Natural killer cell (primary cell): ENCODE measurements around the gene FLT1. TPM values are rescaled to one million over a fixed set of nuclear protein-coding genes. Genes with fewer than 3 reads are reported as not detected.

Source experiments
- ATAC-seq, 3 donors: fragments of 150-1000 bp in 2 of 3; fragments of 200-7000 bp in 1 of 3; cut with Tn5 transposase; 1 replicate in 1 of 3; 2 replicates in 2 of 3; pipeline ENCODE4 v1.10.0; 2021; ENCODE audit warnings: mild to moderate bottlenecking in 2 of 3, moderate library complexity in 2 of 3
- DNase-seq, 2 donors: peaks; one replicate each; pipeline versions ENCODE4 v3.0.0 to v3.0.0-alpha.2; 2013 to 2021; ENCODE audit warnings: mixed read lengths in 1 of 2
- H3K27ac ChIP-seq: one replicate; pipeline ENCODE4 v1.5.1; 2013; ENCODE audit warnings: mild to moderate bottlenecking, low read length
- H3K27me3 ChIP-seq: one replicate; pipeline ENCODE4 v1.6.1; 2013; ENCODE audit warnings: low read length; ENCODE audit not compliant: control insufficient read depth, insufficient read depth
- H3K36me3 ChIP-seq: one replicate; pipeline ENCODE4 v1.6.1; 2013; ENCODE audit warnings: low read length; ENCODE audit not compliant: control insufficient read depth, insufficient read depth
- H3K4me1 ChIP-seq: one replicate; pipeline ENCODE4 v1.6.1; 2013; ENCODE audit warnings: low read length; ENCODE audit not compliant: control insufficient read depth, insufficient read depth
- H3K4me3 ChIP-seq: one replicate; pipeline ENCODE4 v1.5.1; 2013; ENCODE audit warnings: low read length
- H3K9me3 ChIP-seq: one replicate; pipeline ENCODE4 v1.6.1; 2013; ENCODE audit warnings: low read length; ENCODE audit not compliant: control insufficient read depth, insufficient read depth
- H3K27ac Mint-ChIP-seq, 2 donors: one replicate each; pipeline ENCODE4 v1.8.0; 2022; ENCODE audit warnings: mild to moderate bottlenecking in 2 of 2, mixed read lengths in 2 of 2, moderate library complexity in 1 of 2
- H3K27me3 Mint-ChIP-seq, 2 donors: one replicate each; pipeline ENCODE4 v1.8.0; 2022; ENCODE audit warnings: low read depth in 2 of 2, mixed read lengths in 2 of 2
- H3K36me3 Mint-ChIP-seq: one replicate; pipeline ENCODE4 v1.8.0; 2022; ENCODE audit warnings: mixed read lengths
- H3K4me1 Mint-ChIP-seq, 2 donors: one replicate each; pipeline ENCODE4 v1.8.0; 2022; ENCODE audit warnings: mixed read lengths in 2 of 2
- H3K4me3 Mint-ChIP-seq: one replicate; pipeline ENCODE4 v1.8.0; 2022; ENCODE audit warnings: mild to moderate bottlenecking, moderate library complexity, mixed read lengths
- H3K9me3 Mint-ChIP-seq, 2 donors: one replicate each; pipeline ENCODE4 v1.8.0; 2022; ENCODE audit warnings: mixed read lengths in 2 of 2
- whole genome bisulfite sequencing: methylation state at CpG from one replicate; pipeline ENCODE4 v1.1.7; 2013; ENCODE audit warnings: missing lambda C conversion rate; ENCODE audit not compliant: insufficient coverage; 5-methylcytosine and 5-hydroxymethylcytosine counted together
- intact Hi-C: fragments of 100-400 bp; cut with micrococcal nuclease; formaldehyde crosslinking; loops from one replicate; pipeline ENCODE4 v1.14.2; 2022
- total RNA-seq, 4 donors: library from RNA; stranded (reverse); fragments of 120-200 nt in 1 of 4; gene quantifications; one replicate each; pipeline versions ENCODE4 v1.2.3 to v1.2.4, GENCODE V29; 2013 to 2022
- TF ChIP-seq, protein P1 (sequence below): fragments of 200-600 bp; IDR thresholded peaks from one replicate; pipeline ENCODE4 v1.8.0; 2022; ENCODE audit warnings: antibody characterized with exemption

The FLT1 gene
- total RNA-seq, 3 donors from 2014 or later (not counting 1 experiment from before 2014, with no cell fraction given) = 0.05 to 0.43 (median 0.07) TPM

DNA sequence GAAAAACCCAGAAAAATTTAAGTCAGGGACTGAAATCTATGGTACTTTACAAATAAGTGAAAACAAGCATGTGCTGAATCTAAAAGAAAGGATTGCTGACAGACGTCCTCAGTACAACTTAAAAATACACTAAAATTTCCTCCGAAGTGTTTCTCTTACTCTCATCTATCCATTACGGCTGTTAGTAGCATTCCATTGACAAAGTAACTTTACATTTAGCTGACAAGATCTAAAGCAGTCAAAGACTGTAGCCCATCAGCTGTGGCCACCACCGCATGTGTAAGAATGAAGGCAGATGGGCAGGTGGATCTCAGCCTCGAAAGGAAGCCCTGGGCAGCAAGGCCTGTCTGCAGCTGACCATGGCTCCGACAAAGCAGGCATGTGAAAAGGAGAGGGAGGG lies 59.0 kb downstream of the FLT1 start:
- no peaks in the 10 kb centered on the region for H3K4me1 ChIP-seq
- DNase-seq (no peak), ATAC-seq (no peak)
- Mint-ChIP-seq H3K4me3 (no peak overlapping the region), H3K27ac (no peak overlapping the region), H3K36me3 (no peaks in the 10 kb centered on the region), H3K27me3 (peaks cover 6 to 10% of the 10 kb centered on the region in 2 donors), H3K4me1 (no peaks in the 10 kb centered on the region), H3K9me3 (no peaks in the 10 kb centered on the region)
- no peak overlapping the region for H3K27ac ChIP-seq
- intact Hi-C loops = no loop called here
- no peaks in the 10 kb centered on the region for H3K27me3 ChIP-seq
- TF ChIP-seq, protein P1, sequence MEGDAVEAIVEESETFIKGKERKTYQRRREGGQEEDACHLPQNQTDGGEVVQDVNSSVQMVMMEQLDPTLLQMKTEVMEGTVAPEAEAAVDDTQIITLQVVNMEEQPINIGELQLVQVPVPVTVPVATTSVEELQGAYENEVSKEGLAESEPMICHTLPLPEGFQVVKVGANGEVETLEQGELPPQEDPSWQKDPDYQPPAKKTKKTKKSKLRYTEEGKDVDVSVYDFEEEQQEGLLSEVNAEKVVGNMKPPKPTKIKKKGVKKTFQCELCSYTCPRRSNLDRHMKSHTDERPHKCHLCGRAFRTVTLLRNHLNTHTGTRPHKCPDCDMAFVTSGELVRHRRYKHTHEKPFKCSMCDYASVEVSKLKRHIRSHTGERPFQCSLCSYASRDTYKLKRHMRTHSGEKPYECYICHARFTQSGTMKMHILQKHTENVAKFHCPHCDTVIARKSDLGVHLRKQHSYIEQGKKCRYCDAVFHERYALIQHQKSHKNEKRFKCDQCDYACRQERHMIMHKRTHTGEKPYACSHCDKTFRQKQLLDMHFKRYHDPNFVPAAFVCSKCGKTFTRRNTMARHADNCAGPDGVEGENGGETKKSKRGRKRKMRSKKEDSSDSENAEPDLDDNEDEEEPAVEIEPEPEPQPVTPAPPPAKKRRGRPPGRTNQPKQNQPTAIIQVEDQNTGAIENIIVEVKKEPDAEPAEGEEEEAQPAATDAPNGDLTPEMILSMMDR = no peak
- 92% methylated on average over 6 of the region's 6 CpGs for WGBS
- no peaks in the 10 kb centered on the region for H3K36me3 ChIP-seq
- no peak overlapping the region for H3K4me3 ChIP-seq
- H3K9me3 ChIP-seq = no peaks in the 10 kb centered on the region

DNA sequence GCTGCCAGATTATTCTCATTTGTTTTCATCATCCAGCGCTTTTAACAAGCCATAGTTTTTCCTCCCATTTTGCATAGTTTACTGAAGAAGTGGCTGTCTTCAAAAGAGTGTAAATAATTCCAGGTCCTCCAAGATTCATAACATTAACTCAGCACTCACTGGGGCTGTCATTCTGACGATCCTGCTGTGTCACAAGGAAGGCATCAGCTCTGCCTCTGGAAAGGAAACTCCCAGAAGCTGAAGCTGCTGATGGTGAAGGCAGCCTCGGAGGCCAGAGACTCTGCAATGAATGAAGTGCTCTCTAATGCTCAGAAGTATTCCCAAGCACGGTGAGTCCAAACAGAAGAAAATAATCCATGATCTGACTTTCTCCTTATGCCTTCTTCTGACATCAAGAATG lies 60.0 kb downstream of the FLT1 start:
- H3K36me3 Mint-ChIP-seq = no peaks in the 10 kb centered on the region
- Histone ChIP-seq H3K9me3 (no peaks in the 10 kb centered on the region), H3K4me3 (no peak overlapping the region), H3K27ac (no peak overlapping the region), H3K36me3 (no peaks in the 10 kb centered on the region), H3K4me1 (peaks cover under 1% of the 10 kb centered on the region), H3K27me3 (no peaks in the 10 kb centered on the region)
- peaks cover 4 to 10% of the 10 kb centered on the region in 2 donors for H3K27me3 Mint-ChIP-seq
- H3K4me3 Mint-ChIP-seq = no peak overlapping the region
- 79% methylated on average over 4 of the region's 4 CpGs for WGBS
- no peak overlapping the region for H3K27ac Mint-ChIP-seq
- TF ChIP-seq, protein P1 = no peak
- no peaks in the 10 kb centered on the region for H3K9me3 Mint-ChIP-seq
- intact Hi-C loops = no loop called here
- H3K4me1 Mint-ChIP-seq = peaks cover 0 to 5% of the 10 kb centered on the region in 2 donors
- DNase-seq (no peak), ATAC-seq (no peak)

DNA sequence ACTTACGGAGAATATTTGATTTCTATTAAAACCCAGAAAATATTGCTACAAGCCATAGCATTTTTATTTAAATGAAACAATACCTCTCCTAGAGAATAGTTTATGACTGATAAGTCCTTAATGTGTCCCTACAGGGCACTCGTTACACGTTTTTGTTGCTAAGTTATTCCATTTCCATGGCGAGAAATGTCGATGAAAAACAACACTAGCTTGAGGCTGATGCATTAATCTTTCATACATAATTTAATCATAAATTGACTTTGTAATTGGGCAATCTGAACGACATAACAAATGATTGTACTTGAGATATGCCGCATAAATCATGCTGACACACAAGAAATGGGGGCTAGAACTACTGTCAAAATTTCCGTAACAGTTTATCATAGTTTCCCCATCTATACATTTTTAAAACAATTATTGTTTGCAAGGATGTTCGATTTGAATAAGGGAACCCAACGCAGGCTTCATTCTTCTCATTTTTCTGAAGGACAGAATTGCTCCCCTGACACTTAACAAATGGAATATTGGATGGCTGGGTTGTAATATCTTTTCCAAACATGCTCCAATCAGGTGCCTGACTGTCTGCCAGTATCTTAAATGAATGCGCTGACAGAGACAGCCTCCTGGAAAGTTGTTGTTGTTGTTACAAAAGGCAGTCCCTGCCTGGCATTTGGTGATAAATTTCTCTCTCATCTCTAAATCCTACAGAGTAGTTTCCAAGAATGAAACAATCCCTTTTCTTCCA lies 61.9 kb downstream of the FLT1 start:
- Histone ChIP-seq H3K27ac (no peak overlapping the region), H3K4me1 (peaks cover 4% of the 10 kb centered on the region), H3K4me3 (no peak overlapping the region), H3K9me3 (no peaks in the 10 kb centered on the region), H3K36me3 (no peaks in the 10 kb centered on the region), H3K27me3 (no peaks in the 10 kb centered on the region)
- WGBS = 89% methylated on average over 11 of the region's 11 CpGs
- H3K4me1 Mint-ChIP-seq = peaks cover 0 to 9% of the 10 kb centered on the region in 2 donors
- peaks cover 5 to 10% of the 10 kb centered on the region in 2 donors for H3K27me3 Mint-ChIP-seq
- TF ChIP-seq, protein P1 = no peak
- intact Hi-C loops = no loop called here
- H3K4me3 Mint-ChIP-seq = no peak overlapping the region
- no peaks in the 10 kb centered on the region for H3K9me3 Mint-ChIP-seq
- H3K36me3 Mint-ChIP-seq = no peaks in the 10 kb centered on the region
- H3K27ac Mint-ChIP-seq = no peak overlapping the region
- no peak for DNase-seq
- no peak for ATAC-seq
